Measurements from ENCODE around the gene FMO3. TPM values are rescaled to one million over a fixed set of nuclear protein-coding genes. Genes with fewer than 3 reads are reported as not detected.

FMO3 gene
- total and polyA plus RNA-seq, 12 donors: 0.22 to 34.6 (median 12.9) TPM

GRCh38 chr1:171161431-171161830 is 70.7 kb downstream of the FMO3 start:
- Histone ChIP-seq H3K4me3 (no peak overlapping the region), H3K36me3 (replicated peaks in 1 of 2) (no peaks in the 10 kb centered on the region), H3K9me3 (replicated peaks in 1 of 3) (no peaks in the 10 kb centered on the region), H3K27me3 (no peaks in the 10 kb centered on the region), H3K4me1 (replicated peaks in 1 of 2) (no peaks in the 10 kb centered on the region), H3K27ac (no peak overlapping the region)
- no peak for TF ChIP-seq CTCF (IDR thresholded peaks at IDR 0.05)
- intact Hi-C loops (cut with DNase I): no loop called here
- no peak for DNase-seq

GRCh38 chr1:171166361-171166760 is 75.7 kb downstream of the FMO3 start:
- intact Hi-C loops (cut with DNase I): no loop called here
- H3K4me1 ChIP-seq (replicated peaks in 1 of 2): no peaks in the 10 kb centered on the region
- no peaks in the 10 kb centered on the region for H3K9me3 ChIP-seq (replicated peaks in 1 of 3)
- 85 to 88% (median 87%) methylated on average over 2 of the region's 2 CpGs for WGBS, 4 donors
- no peak for DNase-seq
- H3K4me3 ChIP-seq: no peak overlapping the region
- TF ChIP-seq POLR2A (IDR thresholded peaks at IDR 0.05): no peak
- TF ChIP-seq CTCF (IDR thresholded peaks at IDR 0.05): no peak
- no peak overlapping the region for H3K27ac ChIP-seq
- H3K27me3 ChIP-seq: no peaks in the 10 kb centered on the region
- H3K36me3 ChIP-seq (replicated peaks in 1 of 2): no peaks in the 10 kb centered on the region

MicroRNAs encoded within 50 kb of the gene (microRNA counts, 767-probe panel; counts per million panel counts)
- 0 counts per million in 2 donors for microRNA hsa-miR-1295a

Small RNA genes within 50 kb of the gene (microRNA-seq; reads per million reads assigned to microRNA genes)
- gene MIR1295A: 0 reads per million in 3 donors
- gene MIR1295B: 0 reads per million in 3 donors

Small RNA genes within 50 kb of the gene (small RNA-seq; reads per million reads assigned to genes)
- 0 reads per million in 2 donors for gene MIR1295A

Other genes starting within 250 kb of the FMO3 start
- gene MROH9, start 155.4 kb upstream of the FMO3 start, total RNA-seq: not detected
- gene MROH9, start 155.4 kb upstream of the FMO3 start, polyA plus RNA-seq: not detected
- 100 to 1,000 TPM in 1 of 9 donors, 10 to 100 TPM in 7, under 1 TPM in 1; 0.72 to 149 (median 65.4) TPM for gene FMO2, start 94.4 kb downstream of the FMO3 start, total RNA-seq
- 10 to 100 TPM; 14.0 to 29.8 (median 24.3) TPM for gene FMO2, start 94.4 kb downstream of the FMO3 start, polyA plus RNA-seq
- 10 to 100 TPM in 2 of 9 donors, 1 to 10 TPM in 7; 1.0 to 13.5 (median 7.4) TPM for gene FMO1, start 157.6 kb downstream of the FMO3 start, total RNA-seq
- 1 to 10 TPM; 1.4 to 5.6 (median 2.5) TPM for gene FMO1, start 157.6 kb downstream of the FMO3 start, polyA plus RNA-seq
- 10 to 100 TPM in 2 of 9 donors, 1 to 10 TPM in 7; 1.7 to 11.4 (median 3.8) TPM for gene FMO4, start 223.3 kb downstream of the FMO3 start, total RNA-seq
- 1 to 10 TPM; 3.2 to 4.0 (median 3.9) TPM for gene FMO4, start 223.3 kb downstream of the FMO3 start, polyA plus RNA-seq

Measured in adrenal gland (tissue), 12 donors.